Endothelial cell of umbilical vein (primary cell): ENCODE data around the gene PRKAR2B.
A peak's percentile ranks its signal among the peaks of the same experiment; 100 is the strongest.

ENCODE experiments used
- CTCF ChIP-seq, 2 donors: IDR thresholded peaks; 1 replicate in 1 of 2; 2 replicates in 1 of 2; pipeline ENCODE4 v1.5.1; 2011; ENCODE audit warnings: low read length in 2 of 2, mild to moderate bottlenecking in 2 of 2, moderate library complexity in 2 of 2, control low read depth in 1 of 2, inconsistent platforms in 1 of 2, low read depth in 1 of 2; ENCODE audit not compliant: insufficient read depth in 1 of 2; ENCODE audit errors: extremely low read depth in 1 of 2
- EZH2 ChIP-seq: IDR thresholded peaks from 2 replicates; pipeline ENCODE4 v1.6.1; 2012; ENCODE audit warnings: borderline replicate concordance, low read depth, mild to moderate bottlenecking, moderate library complexity, low read length, inconsistent platforms; ENCODE audit not compliant: severe bottlenecking
- FOS ChIP-seq: IDR thresholded peaks from 2 replicates; pipeline ENCODE4 v1.6.1; 2011; ENCODE audit warnings: mild to moderate bottlenecking, low read length, moderate library complexity, borderline replicate concordance; ENCODE audit not compliant: insufficient read depth
- JUN ChIP-seq: IDR thresholded peaks from 2 replicates; pipeline ENCODE4 v1.6.1; 2011; ENCODE audit warnings: borderline replicate concordance, low read depth; ENCODE audit not compliant: insufficient read length, insufficient read depth
- MYC ChIP-seq: IDR thresholded peaks from one replicate; pipeline ENCODE4 v1.6.1; 2011; ENCODE audit warnings: mild to moderate bottlenecking, low read depth, low read length
- POLR2A ChIP-seq: IDR thresholded peaks from 2 replicates; pipeline ENCODE4 v1.6.1; 2012; ENCODE audit warnings: low read depth, mild to moderate bottlenecking, control low read depth, low read length
- POLR2AphosphoS5 ChIP-seq: IDR thresholded peaks from 2 replicates; pipeline ENCODE4 v1.6.1; 2012; ENCODE audit warnings: low read depth, mild to moderate bottlenecking, control low read depth, low read length, moderate library complexity; ENCODE audit not compliant: insufficient read depth

GRCh38 chr7:107100824-107101223 is 56.3 kb downstream of the PRKAR2B start:
- TF ChIP-seq JUN (peak; percentile 41), POLR2A (no peak), CTCF (IDR thresholded peaks at IDR 0.05; ENCODE audit: extremely low read depth in 1 of 2, insufficient read depth in 1 of 2, low read depth in 1 of 2, low read length in 2 of 2) (no peak), MYC (no peak), POLR2AphosphoS5 (no peak), EZH2 (no peak), FOS (peak; percentile 29)
